Mesenchymal stem cell (in vitro differentiated cells and primary cell): ENCODE data around the gene DHPS.
A peak's percentile ranks its signal among the peaks of the same experiment; 100 is the strongest.

Experiments
- small RNA-seq: library from polyadenylated mRNA; stranded (forward); fragments of <200 nt; extraction: miRNeasy Mini kit (QIAGEN cat#:217004); gene quantifications from one replicate; pipeline ENCODE3, GENCODE V24; 2013; ENCODE audit warnings: low read depth

DHPS gene

Small RNA genes within 50 kb of the gene (small RNA-seq; reads per million reads assigned to genes)
- 9.5 reads per million, percentile 77 among the genes with 10 or more reads in this experiment for gene SNORD41
